Caco-2 (cell line): ENCODE results near the gene COL20A1. TPM values are rescaled to one million over a fixed set of nuclear protein-coding genes. Genes with fewer than 3 reads are reported as not detected.
A peak's percentile ranks its signal among the peaks of the same experiment; 100 is the strongest.

Experiments used
- BruUV-seq: library from RNA; stranded (reverse); fragments of 400-500 nt; replicated peaks from 2 replicates; lab custom pipeline; 2021; lab: Mats Ljungman, UMichigan
- CTCF ChIA-PET: fragments of 300-600 bp; sonication (Branson Sonifier 250); formaldehyde crosslinking; loops from one replicate; lab custom pipeline; 2022; ENCODE audit warnings: antibody characterized with exemption; lab: Charles Lee
- POLR2A ChIA-PET: fragments of 300-600 bp; sonication (Branson Sonifier 250); formaldehyde crosslinking; loops from one replicate; lab custom pipeline; 2022; ENCODE audit warnings: antibody characterized with exemption; lab: Charles Lee
- DNase-seq, 2 experiments: peaks; one replicate each; pipeline versions ENCODE4 v3.0.0 to v3.0.0-alpha.2; 2020 to 2022
- H3K27me3 ChIP-seq: replicated peaks from 2 replicates; pipeline ENCODE4 v1.6.0; 2011; ENCODE audit warnings: low read length; ENCODE audit not compliant: control insufficient read depth, insufficient read depth
- H3K36me3 ChIP-seq: 2 replicates; pipeline ENCODE4 v1.5.1; 2011; ENCODE audit warnings: low read length; ENCODE audit not compliant: control insufficient read depth, insufficient read depth
- H3K4me1 ChIP-seq: fragments of 250-450 bp; sonication (Bioruptor Pico); 2 replicates; pipeline ENCODE4 v1.5.1; 2020; ENCODE audit warnings: mild to moderate bottlenecking
- H3K4me3 ChIP-seq: 2 replicates; pipeline ENCODE4 v1.5.1; 2011; ENCODE audit warnings: low read depth, mild to moderate bottlenecking, control low read depth, low read length
- H3K9me3 ChIP-seq: fragments of 250-450 bp; sonication (Bioruptor Pico); 2 replicates; pipeline ENCODE4 v1.5.1; 2020; ENCODE audit warnings: mild to moderate bottlenecking, moderate library complexity
- H3K27ac Mint-ChIP-seq: one replicate; pipeline ENCODE4 v1.8.0; 2022; ENCODE audit warnings: mixed read lengths; ENCODE audit not compliant: unreplicated experiment
- H3K27me3 Mint-ChIP-seq: one replicate; pipeline ENCODE4 v1.8.0; 2022; ENCODE audit warnings: mixed read lengths; ENCODE audit not compliant: insufficient read depth, unreplicated experiment
- H3K36me3 Mint-ChIP-seq: one replicate; pipeline ENCODE4 v1.8.0; 2022; ENCODE audit warnings: mild to moderate bottlenecking, mixed read lengths; ENCODE audit not compliant: insufficient read depth, unreplicated experiment
- H3K4me1 Mint-ChIP-seq: one replicate; pipeline ENCODE4 v1.8.0; 2022; ENCODE audit warnings: low read depth, mixed read lengths; ENCODE audit not compliant: unreplicated experiment
- H3K4me3 Mint-ChIP-seq: one replicate; pipeline ENCODE4 v1.8.0; 2022; ENCODE audit warnings: mild to moderate bottlenecking, moderate library complexity, mixed read lengths; ENCODE audit not compliant: unreplicated experiment
- H3K9me3 Mint-ChIP-seq: one replicate; pipeline ENCODE4 v1.8.0; 2022; ENCODE audit warnings: mixed read lengths; ENCODE audit not compliant: unreplicated experiment
- CTCF ChIP-seq, 2 experiments: fragments of 200-600 bp in 1 of 2; IDR thresholded peaks; 1 replicate in 1 of 2; 2 replicates in 1 of 2; pipeline versions ENCODE4 v1.5.1 to v1.8.0; 2011 to 2022; ENCODE audit warnings: antibody characterized with exemption in 1 of 2, control low read depth in 1 of 2, inconsistent platforms in 1 of 2, low read depth in 1 of 2, low read length in 1 of 2, mild to moderate bottlenecking in 1 of 2, moderate library complexity in 1 of 2; ENCODE audit not compliant: insufficient read depth in 1 of 2, severe bottlenecking in 1 of 2, unreplicated experiment in 1 of 2
- intact Hi-C: fragments of 100-400 bp; cut with micrococcal nuclease; formaldehyde crosslinking; loops from one replicate; pipeline ENCODE4 v1.10.0; 2022; ENCODE audit not compliant: unreplicated experiment
- total RNA-seq: library from RNA; stranded (reverse); gene quantifications from 2 replicates; pipeline ENCODE4 v1.2.3, GENCODE V29; 2022

The COL20A1 gene
- total RNA-seq, 1 experiment from 2014 or later = 0.27 TPM

- Histone ChIP-seq H3K4me1 (peaks cover 9% of the 10 kb centered on the region), H3K36me3 (peaks cover 10% of the 10 kb centered on the region), H3K27me3 (no peaks in the 10 kb centered on the region), H3K4me3 (peak overlapping the region; percentile 97), H3K9me3 (no peaks in the 10 kb centered on the region)
- BruUV-seq = no TSS peak
- ChIA-PET CTCF (interaction anchor here (0.6 to 3.4 kb wide), 10 partner anchors 11 to 765 kb away, joined by 3 to 52 read pairs (median 5); no protein-coding TSS in a partner anchor), POLR2A (interaction anchor here (0.6 to 2.0 kb wide), 4 partner anchors 22 to 668 kb away, joined by 4 to 8 read pairs (median 7); no protein-coding TSS in a partner anchor)
- H3K36me3 Mint-ChIP-seq = peaks cover 49% of the 10 kb centered on the region
- TF ChIP-seq CTCF (IDR thresholded peaks at IDR 0.05; ENCODE audit: insufficient read depth in 1 of 2, low read depth in 1 of 2, low read length in 1 of 2, severe bottlenecking in 1 of 2, unreplicated experiment in 1 of 2) = no peak
- DNase-seq = peak in 1 of 2 experiments; percentile 63
- no peaks in the 10 kb centered on the region for H3K27me3 Mint-ChIP-seq
- intact Hi-C loops = loop anchor here (2.0 kb wide), 2 partner anchors 23 to 51 kb away; no protein-coding TSS in a partner anchor
- H3K4me3 Mint-ChIP-seq = peak overlapping the region; percentile 81
- H3K27ac Mint-ChIP-seq = peak overlapping the region; percentile 86
- peaks cover 14% of the 10 kb centered on the region for H3K4me1 Mint-ChIP-seq
- H3K9me3 Mint-ChIP-seq = no peaks in the 10 kb centered on the region
These were observed 19.2 kb upstream of the COL20A1 start for GRCh38 chr20:63273635-63274380.

DNA sequence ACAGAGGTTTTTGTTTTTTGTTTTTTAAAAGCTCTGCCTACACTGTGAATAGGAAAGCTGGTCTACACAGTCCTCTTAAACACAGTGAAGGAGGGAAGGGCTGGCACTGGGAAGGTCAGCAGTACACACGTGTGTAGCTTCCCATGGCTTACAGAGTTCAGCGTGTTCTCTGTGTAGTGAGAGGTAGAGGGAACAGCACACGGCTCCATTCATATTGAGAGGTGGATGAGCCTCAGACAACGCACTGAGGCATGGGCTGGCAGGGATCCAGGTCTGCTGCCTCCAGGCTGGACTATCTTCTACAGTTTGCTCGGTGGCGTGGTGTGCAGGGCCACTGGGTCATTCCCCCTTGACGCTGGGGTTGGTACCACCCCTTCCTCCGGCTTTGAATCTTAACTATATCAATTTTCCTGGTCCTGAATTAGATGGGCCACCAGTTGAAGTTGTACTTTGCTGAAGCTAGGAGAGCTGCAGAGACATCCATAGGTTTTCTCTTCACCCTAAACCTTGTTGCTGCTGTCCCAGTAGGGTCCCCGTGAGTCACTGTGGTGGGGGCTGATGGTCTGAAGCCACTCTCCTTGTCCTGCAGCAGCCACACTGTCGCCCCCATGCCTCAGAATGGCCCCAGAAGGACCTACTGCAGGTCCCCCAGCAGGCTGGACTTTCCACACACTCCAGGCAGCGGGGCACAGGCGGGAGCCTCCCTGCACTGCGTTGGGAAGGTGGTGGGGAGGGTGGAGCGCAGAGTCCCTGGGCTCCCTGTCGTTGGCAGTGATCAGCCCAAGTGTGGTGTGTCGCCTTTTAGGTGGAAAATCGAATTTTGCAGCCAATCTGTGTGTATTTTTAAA lies 18.4 kb upstream of the COL20A1 start:
- CTCF ChIA-PET = interaction anchor here (0.6 to 2.3 kb wide), 4 partner anchors 40 to 246 kb away, joined by 4 to 11 read pairs (median 4); no protein-coding TSS in a partner anchor
- peak overlapping the region; percentile 19 for H3K4me3 Mint-ChIP-seq
- no peak overlapping the region for H3K4me3 ChIP-seq
- peaks cover 11% of the 10 kb centered on the region for H3K36me3 ChIP-seq
- no peaks in the 10 kb centered on the region for H3K27me3 ChIP-seq
- H3K9me3 Mint-ChIP-seq = no peaks in the 10 kb centered on the region
- no peak for TF ChIP-seq CTCF (IDR thresholded peaks at IDR 0.05; ENCODE audit: insufficient read depth in 1 of 2, low read depth in 1 of 2, low read length in 1 of 2, severe bottlenecking in 1 of 2, unreplicated experiment in 1 of 2)
- no peak overlapping the region for H3K27ac Mint-ChIP-seq
- 0 out of 2 replicates have a peak, but pooled peaks cover under 1% of the 10 kb centered on the region for H3K4me1 ChIP-seq
- no peak for DNase-seq
- H3K36me3 Mint-ChIP-seq = peaks cover 57% of the 10 kb centered on the region
- no peaks in the 10 kb centered on the region for H3K9me3 ChIP-seq
- H3K4me1 Mint-ChIP-seq = peaks cover 11% of the 10 kb centered on the region
- POLR2A ChIA-PET = interaction anchor here (2.0 kb wide), 1 partner anchor 51 kb away, joined by 8 read pairs; no protein-coding TSS in a partner anchor
- no TSS peak for BruUV-seq
- intact Hi-C loops = no loop called here
- no peaks in the 10 kb centered on the region for H3K27me3 Mint-ChIP-seq

GRCh38 chr20:63275825-63276224 lies 17.2 kb upstream of the COL20A1 start:
- POLR2A ChIA-PET = no interaction called here
- BruUV-seq = no TSS peak
- no peak for TF ChIP-seq CTCF (IDR thresholded peaks at IDR 0.05; ENCODE audit: insufficient read depth in 1 of 2, low read depth in 1 of 2, low read length in 1 of 2, severe bottlenecking in 1 of 2, unreplicated experiment in 1 of 2)

More at GRCh38 chr20:63275825-63276224, 17.2 kb upstream of the COL20A1 start:
- Histone ChIP-seq H3K4me3 (no peak overlapping the region), H3K4me1 (no peaks in the 10 kb centered on the region), H3K36me3 (peaks cover 13% of the 10 kb centered on the region), H3K9me3 (no peaks in the 10 kb centered on the region), H3K27me3 (no peaks in the 10 kb centered on the region)
- H3K9me3 Mint-ChIP-seq = no peaks in the 10 kb centered on the region
- H3K36me3 Mint-ChIP-seq = peaks cover 69% of the 10 kb centered on the region
- CTCF ChIA-PET = interaction anchor here (2.0 kb wide), 1 partner anchor 52 kb away, joined by 8 read pairs; no protein-coding TSS in a partner anchor
- no peak overlapping the region for H3K27ac Mint-ChIP-seq
- peaks cover 8% of the 10 kb centered on the region for H3K4me1 Mint-ChIP-seq
- no peaks in the 10 kb centered on the region for H3K27me3 Mint-ChIP-seq
- no peak for DNase-seq
- no peak overlapping the region for H3K4me3 Mint-ChIP-seq
- intact Hi-C loops = no loop called here
